GM18870 (cell line): Measurements from ENCODE around the gene SPNS1.

ENCODE experiments used
- ATAC-seq: cut with Tn5 transposase; IDR thresholded peaks from one replicate; pipeline ENCODE4 v1.9.1; 2021; ENCODE audit warnings: moderate library complexity; ENCODE audit not compliant: unreplicated experiment

The SPNS1 gene

GRCh38 chr16:29025218-29025617 is 50.6 kb downstream of the SPNS1 start:
- no peak for ATAC-seq

GRCh38 chr16:29025735-29026134 is 51.2 kb downstream of the SPNS1 start:
- no peak for ATAC-seq

GRCh38 chr16:29028457-29029167 is 54.0 kb downstream of the SPNS1 start:
- no peak for ATAC-seq

- no peak for ATAC-seq
Measured at GRCh38 chr16:29029168-29029994, 54.8 kb downstream of the SPNS1 start.

- ATAC-seq, result no peak
Measured at GRCh38 chr16:29030086-29030840, 55.7 kb downstream of the SPNS1 start.
